Measurements from ENCODE around the gene EVPL.
"Not testable (repeated sequence)": the region's sequence is repeated elsewhere in the genome, so short reads cannot be mapped to it uniquely, and the experiment has no call there.

EVPL gene

DNA sequence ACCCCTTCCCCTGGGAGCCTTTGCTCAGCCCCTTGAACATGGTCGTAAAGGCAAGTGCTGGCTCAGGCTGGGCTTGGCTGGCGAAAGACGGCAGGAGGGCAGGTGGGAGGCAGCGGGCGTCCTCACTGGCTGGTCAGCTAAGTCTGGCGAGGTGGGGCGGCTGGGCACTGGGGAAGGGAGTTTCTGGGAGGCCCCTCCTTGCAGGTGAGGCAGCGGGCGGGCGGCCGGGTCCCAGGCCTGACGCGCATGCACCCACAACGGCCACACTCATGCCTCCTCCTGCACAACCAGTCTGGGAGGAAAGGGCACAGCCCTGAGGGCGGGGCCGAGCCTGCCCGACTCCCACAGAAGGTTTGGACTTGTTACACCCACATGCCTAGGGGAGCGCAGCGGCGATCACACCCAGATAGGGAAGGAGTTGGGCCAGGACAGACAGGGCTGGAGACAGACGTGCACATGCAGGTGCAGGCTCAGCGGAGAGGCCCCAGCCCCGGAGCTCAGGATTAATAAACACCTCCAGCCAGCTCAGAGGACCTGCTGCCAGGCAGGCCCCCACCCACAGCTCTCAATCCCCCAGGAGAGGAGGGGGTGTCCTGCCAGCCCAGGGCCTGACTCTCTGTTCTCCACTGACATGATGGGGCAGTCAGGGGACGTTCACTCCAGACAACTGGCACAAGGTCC lies at the start of gene EVPL:
EVPL (minus strand) TSS at position 148 of the 681 bp plus-strand sequence; CDS start at position 40, 108 bp downstream.
- DNase-seq (ENCODE audit: low read depth, low spot score) = no peak

DNA sequence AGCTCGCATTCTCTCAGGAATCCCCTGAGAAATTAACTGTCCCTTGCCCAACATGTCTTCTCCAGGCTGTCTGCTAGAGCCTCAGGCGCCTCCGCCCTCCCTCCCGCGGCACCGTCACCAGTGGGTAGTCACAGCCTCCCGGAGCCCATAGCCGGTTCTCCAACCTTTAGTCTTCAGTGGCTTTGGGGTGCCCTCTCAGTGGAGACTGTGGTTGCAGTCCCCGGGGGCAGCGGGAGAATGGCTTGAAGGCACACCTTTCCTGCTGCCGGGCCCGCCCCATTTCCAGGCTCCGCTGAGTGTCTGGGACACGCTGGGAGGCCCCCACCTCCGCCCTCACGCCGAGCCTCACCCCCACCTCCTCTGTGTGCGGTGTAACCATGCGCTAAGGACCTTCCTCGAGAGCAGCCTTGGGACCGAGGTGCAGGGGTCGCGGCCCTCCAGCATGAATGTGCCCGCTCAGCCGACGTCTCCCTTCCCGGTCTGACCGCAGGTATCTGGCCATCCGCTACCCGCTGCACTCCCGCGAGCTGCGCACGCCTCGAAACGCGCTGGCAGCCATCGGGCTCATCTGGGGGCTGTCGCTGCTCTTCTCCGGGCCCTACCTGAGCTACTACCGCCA lies 49.1 kb upstream of the EVPL start:
- DNase-seq (ENCODE audit: low read depth, low spot score) = no peak

DNA sequence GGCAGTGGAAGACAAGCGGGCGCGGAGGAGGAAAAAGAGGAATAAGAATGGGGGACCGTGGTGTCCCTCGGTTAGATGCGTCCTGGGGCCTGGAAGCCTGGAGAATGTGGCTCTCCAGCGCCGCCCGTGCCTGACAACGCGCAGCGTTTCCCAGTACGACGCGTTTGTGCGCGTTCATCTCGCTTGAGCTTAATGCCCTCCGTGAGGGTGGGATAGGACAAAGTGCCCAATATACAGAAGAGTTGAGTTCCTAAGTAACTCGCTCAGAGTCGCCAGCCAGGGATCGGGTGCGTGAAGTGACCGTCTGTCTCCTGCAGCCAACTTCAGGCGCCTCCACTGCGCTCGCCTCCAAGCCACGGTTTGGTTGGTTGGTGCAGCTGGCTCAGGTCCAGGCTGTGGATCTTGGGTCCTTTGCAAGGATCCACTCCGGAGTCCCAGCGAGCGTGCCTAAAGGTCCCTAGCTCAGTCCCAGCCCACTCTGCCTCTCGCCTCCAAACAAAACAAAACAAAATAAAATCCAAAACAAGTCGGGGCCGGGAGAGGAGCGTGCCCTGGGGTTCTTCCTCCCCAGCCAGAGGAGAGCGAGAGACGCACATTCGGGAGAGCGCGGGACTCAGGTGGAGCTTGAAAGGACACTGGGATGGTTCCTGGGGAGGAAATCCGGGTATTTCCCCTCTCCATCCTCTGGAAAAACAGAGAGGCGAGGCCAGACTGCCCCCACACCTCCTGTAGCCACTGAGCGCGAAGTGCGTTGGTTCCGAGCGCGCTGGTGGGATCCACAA lies 48.4 kb upstream of the EVPL start:
- DNase-seq (ENCODE audit: low read depth, low spot score) = no peak

DNA sequence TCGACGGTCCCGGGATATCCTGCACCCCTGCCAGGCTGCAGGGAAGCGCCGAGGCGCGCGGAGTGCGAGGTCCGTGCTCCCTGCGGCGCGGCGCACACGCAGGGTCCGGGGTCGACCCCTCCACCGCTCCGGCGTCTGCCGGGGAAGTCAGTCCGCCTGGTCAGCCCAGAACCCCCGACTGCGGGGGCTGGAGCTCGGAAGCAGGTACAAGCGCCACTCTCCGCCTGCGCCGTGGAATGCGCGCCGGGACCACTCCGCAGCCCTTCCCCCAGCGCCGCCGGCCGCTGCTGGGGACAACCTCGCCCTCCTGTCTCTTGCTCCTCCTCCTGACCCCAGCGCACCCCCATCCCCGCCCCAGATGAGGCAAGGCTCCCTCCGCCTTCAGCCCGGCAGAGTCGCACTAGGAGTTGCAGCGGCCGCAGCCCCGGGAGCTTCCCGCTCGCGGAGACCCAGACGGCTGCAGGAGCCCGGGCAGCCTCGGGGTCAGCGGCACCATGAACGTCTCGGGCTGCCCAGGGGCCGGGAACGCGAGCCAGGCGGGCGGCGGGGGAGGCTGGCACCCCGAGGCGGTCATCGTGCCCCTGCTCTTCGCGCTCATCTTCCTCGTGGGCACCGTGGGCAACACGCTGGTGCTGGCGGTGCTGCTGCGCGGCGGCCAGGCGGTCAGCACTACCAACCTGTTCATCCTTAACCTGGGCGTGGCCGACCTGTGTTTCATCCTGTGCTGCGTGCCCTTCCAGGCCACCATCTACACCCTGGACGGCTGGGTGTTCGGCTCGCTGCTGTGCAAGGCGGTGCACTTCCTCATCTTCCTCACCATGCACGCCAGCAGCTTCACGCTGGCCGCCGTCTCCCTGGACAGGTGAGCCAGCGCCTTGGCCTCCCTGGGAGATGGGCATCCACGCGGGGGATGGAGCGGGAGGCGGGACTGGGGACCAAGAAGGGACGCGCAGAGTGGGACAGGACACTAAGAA lies 47.6 kb upstream of the EVPL start, which contains the start of gene GALR2:
GALR2 (plus strand) TSS at position 392 of the 974 bp plus-strand sequence; CDS start at position 495, 103 bp downstream.
- no peak for DNase-seq (ENCODE audit: low read depth, low spot score)

DNA sequence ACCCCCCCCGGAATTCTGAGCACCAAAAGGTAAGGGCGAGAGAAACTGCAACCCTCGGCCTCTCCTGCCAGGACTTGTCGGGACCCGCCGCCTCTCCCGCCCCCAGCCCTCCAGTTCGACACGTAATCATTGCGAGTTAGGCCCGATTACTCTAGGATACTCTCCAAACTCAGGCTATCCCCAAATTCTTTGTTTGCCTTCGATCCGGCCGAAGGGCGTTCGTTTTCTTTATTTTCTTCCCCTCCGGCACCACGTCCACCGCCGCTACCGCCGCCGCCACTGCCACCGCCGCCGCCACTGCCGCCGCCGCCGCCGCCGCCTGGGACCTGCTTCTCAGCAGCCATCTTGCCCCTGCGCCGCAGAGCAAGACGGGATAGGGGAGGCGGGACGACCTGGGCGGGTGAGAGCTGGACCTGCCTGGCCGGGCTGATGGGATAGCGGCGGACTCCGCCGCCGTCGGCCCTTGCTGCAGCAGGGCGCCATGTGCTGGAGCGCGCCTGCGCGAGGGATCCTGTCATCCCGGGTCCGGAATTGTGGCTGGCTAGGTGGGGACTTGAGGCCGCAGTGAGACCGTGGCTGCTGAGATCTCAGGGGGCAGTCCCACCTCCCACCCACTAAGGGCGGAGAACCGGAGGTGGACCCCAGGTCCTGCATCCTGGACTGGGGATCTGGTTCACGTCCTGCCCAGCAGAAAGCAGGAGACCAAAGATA lies 45.2 kb upstream of the EVPL start, which contains the start of gene SRP68:
SRP68 (minus strand) TSS at position 370 of the 711 bp plus-strand sequence; CDS start at position 344, 26 bp downstream.
- peak; percentile 76 for DNase-seq (ENCODE audit: low read depth, low spot score)

DNA sequence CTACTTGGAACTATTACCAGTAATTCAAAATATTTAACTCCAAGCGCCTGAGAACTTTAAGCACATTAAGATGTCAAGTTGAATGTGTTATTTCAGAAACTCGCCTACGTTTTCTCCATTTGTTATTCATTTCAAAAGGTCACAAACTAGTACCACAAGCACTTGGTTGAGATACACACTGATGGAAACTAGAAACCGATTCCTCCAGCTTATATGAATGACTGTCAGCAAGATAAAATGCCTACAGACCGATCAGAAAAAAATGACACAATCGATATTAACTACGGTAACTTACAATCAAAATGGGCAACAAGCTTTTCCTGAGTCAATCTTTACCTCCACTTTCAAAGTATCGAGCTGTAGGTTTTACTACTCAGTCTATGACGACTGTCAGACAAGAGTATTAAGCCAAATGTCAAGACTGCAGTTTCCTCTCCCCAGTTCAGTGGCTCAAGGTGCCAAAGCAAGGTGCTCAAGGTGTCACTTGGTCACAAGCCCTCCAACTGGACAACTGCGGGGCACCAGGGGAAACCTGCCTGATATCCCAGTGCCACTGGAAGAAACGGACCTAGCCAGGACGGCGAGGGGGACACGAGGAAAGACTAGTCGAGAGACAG lies 44.5 kb upstream of the EVPL start:
- no peak for DNase-seq (ENCODE audit: low read depth, low spot score)

DNA sequence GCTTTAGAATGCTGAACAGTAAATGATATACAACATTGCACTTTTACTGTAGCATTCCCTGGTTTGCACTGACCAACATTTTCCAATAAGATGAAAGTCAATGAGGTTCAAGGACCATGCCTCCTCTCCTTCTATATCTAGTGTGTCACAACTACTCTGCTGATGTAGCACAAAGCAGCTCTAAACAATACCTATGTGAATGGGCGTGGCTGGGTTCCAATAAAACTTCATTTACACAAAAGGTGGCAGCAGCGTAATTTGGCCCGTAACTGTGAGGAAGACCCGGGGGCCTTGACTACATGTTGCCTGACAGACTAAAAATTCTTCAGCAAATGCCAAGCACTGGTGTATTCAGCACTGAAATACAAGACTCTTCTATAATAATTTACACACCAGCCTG lies 38.7 kb upstream of the EVPL start:
- no peak for DNase-seq (ENCODE audit: low read depth, low spot score)

DNA sequence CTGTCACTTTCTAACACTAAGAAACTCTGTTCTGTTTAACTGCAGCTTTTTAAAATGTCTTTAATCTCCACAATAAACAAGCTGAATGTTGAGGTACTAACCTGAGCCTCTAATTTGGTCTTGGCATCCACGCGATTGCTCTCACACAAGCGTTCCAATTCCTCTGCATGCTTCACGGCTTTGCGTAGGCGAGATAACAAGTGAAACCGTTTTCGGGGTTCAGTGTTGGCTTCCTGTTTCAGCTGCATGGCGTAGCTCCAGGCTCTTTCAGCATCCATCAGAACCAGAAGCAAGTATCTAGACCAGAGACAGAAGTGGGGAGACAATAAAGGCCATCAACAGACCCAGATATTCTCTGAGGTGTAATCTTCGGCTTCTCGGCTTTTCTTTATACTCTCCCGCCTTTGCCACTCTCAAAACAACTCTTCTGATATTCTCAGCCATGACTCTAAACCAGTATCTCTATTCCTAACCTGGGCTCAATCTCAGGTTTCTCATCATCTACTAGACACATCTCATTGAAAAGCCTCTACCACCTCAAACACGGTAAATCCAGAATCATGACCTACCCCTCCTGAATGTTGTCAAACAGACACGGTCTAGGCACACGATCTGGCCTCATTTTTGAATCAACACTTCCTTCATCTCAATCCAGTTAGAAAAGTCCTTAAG lies 36.9 kb upstream of the EVPL start:
- no peak for DNase-seq (ENCODE audit: low read depth, low spot score)

DNA sequence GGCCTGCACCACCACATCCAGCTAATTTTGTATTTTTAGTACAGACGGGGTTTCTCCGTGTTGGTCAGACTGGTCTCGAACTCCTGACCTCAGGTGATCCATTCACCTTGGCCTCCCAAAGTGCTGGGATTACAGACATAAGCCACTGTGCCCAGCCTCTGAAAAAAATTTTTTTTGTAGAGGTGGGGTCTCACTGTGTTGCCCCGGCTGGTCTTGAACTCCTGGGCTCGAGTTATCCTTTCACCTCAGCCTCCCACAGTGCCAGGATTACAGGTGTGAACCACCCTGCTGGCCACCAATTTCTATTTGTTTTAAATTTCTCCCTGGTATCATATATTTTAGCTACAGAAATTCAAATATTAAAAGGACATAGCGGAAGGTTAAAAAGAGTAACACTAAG lies 31.2 kb upstream of the EVPL start:
- not testable (repeated sequence) for DNase-seq (ENCODE audit: low read depth, low spot score)

DNA sequence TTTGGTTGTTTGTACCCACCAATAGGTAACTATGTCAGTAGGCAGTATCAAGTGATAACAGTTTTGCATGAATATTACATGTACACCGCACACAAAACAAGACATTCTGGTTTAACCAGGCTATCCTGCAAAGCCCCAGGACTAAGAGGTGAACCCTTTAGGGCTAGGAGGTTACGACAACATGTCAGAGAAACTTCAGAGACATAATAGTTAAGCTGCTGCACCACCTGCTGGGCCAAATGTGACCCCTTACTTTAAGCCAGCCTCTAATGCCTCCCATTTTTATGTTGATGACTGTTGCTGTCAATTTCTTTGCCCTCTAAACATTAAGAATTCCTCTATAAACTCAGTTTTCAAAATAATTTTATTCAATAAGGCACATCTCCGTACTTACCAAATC lies 29.8 kb upstream of the EVPL start:
- no peak for DNase-seq (ENCODE audit: low read depth, low spot score)

DNA sequence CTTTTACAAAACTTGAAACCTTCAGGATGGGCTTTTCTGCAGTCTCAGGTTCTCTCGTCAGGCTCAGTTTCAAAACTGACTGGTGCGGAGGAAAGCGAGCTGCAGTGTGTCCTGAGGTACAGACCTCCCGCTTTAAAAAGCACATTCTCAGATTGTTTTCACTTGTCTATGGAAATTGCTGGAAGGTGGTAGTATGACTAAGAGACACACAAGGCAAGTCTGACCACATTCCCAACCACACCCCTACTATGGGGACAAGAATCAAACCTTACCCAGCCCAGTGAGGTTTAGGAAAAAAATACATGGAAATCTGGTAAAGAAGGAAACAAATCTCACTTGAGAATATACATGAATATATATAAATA lies 27.0 kb upstream of the EVPL start:
- DNase-seq (ENCODE audit: low read depth, low spot score) = no peak

DNA sequence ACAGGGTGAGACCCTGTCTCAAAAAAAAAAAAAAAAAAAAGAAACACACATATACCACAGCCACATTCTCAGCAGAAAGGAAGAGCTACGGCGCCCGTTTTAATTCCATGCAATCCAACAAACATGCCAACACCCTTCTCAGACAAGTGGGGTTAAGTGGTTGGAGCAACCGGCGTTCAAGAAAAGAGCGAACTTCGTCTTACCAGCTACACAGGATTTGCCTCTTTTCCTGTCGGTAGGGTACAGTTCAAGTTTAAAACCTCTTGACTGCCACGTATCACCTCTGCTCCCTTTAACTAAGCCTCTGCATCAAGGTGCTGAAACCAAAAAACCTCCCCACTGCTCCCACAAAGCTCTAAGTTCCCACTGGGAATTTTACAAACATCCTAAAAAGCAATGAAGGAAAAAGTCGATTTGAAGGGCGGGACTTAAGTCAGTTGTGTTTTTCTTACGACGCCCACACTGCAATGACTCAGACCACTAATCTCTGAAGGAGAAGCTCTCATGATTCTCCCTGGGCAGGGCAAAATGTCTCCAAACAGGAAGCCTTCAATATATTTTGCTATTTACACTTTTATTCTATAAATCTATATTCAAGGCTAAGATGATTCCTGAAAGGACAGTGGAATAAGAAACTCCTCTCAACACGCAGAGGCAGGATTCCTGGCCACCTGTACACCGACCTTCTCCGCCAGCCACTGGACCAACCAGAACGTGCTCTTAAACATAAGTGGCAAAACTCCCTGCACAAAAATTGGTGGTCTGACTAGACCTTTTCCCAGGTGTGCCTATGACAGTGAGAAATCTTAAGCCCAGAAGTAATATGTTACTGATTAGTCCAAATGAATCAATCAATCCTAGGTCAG lies 26.4 kb upstream of the EVPL start:
- no peak for DNase-seq (ENCODE audit: low read depth, low spot score)

DNA sequence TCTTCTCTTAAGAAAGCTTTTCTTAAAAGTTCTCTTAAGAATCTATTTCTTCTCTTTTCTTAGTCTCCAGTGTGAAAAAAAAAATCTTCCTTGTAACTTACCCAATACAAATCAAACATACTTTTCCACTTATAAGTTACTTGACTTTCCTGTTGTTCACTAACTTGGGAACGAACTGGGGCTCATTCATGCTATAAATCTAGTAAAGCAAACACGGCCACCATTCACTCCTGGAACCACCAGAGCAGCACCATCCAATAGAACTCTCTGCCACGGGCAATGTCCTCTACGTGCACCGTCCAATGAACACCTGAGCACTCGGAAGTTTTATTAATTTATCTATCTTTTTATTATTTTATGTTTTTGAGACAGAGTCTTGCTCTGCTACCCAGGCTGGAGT lies 24.5 kb upstream of the EVPL start:
- DNase-seq (ENCODE audit: low read depth, low spot score) = no peak

DNA sequence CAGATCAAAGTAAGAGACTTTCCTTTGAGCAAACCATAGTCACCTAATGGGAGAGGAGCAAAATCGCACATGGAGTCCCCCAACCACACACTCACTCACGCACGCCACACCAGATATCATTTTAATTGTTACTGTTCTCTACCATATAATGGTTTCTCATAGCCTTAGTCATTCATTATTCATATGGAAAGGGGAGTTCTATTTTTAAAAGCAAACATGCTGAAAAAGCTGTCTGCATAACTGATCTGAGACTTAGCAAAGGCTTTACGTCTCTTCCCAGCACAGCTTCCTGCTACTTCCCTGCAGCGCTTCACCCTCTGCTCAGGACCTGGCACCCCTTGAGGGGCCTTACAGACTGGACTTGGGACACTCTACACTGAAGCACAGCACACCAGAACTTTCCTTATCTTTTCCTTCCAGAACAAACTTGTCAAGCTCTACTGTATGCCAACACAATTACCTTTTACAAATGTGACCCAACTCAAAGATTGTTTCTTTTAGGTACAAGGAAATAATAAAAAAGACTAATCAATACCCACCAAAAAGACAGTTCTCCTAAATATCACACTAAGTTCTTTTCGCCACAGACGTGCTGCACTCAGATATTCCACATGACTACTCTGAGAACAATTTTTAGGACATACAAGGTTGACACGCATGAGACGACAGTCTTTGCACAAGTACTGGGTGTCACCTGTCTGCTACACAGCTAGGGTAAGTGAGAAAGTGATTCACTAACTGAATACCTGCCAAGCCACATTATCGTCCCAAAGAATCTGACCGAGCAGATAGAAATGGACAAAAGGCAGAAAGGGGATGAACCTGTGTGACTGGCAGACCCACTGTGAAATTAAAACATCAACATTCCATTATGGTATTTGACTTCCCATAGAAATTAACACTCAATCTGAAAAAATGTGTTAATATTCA lies 23.7 kb upstream of the EVPL start:
- DNase-seq (ENCODE audit: low read depth, low spot score) = no peak

DNA sequence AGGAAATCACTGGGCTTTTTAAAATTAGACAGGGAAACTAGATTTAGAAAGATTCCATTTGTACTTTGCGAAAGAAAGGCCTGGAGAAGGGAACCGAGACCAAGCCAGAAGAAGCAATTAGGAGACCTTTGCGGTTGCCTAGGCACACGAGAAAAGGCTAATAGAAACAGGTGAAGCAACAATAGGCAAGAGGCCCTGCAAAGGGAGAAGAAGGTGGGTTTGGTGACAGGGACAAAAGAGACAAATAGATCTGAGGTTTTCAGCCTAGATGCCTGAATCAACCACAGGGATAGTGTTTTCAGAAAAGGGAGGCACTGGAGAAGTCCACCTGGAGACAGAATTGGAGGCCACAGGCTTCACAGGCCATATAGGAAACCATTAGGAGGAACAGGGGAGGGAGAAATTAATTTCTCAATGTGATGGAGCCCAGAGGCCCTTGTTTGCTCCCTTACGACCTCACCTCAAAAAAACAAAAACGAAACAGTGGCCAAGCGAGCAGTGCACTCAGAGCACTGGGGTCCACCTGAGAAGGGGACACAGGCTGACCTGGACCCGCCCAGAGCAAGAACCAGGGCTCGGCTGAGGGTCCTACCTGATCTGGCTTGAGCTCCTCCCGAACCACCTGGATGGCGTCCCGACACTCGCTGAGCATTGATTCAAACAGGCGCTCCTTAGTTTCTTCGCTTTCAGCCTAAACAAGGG lies 22.9 kb upstream of the EVPL start:
- no peak for DNase-seq (ENCODE audit: low read depth, low spot score)

DNA sequence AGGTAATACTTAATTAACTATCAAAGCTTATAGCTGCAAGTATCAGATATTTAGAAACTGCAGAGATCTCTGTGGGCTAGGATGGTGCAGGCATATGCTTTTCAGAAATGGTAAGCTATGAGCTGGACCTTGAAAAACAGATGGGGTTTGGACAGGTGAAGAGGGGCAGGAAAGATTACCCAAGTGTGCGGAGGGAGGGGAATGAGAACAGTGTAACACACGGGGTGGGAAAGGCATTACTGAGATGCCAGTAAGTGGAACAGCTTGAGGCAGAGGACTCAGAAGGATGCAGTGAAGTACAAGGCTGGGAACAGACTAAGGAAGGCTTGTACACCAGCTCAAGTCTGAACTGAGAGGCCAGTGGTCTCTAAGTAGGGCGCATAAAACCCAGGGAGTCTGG lies 22.1 kb upstream of the EVPL start:
- DNase-seq (ENCODE audit: low read depth, low spot score) = no peak

DNA sequence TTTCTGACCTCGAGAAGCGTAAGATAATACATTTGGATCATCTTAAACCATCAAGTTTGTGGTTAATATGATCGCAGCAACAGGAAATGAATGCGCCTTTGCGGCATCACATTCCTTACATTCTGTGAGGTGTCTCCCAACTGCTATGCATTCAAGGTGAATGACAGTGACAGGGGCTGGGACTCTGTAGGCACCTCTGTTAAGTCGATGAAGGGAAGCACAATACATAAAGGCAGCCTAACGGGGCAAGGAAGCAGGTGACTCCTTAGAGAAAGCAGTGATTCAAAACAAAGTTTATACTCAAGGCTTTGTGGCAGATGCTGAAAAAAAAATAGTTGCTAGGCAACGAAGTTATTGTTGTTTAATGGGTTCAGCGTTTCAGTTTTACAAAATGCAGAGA lies 21.6 kb upstream of the EVPL start:
- no peak for DNase-seq (ENCODE audit: low read depth, low spot score)
